GM12878 (cell line): ENCODE measurements around the gene PRRC1. TPM values are rescaled to one million over a fixed set of nuclear protein-coding genes. Genes with fewer than 3 reads are reported as not detected.

Experiments used
- BACH1 ChIP-seq: fragments of 450-650 bp; IDR thresholded peaks from 2 replicates; pipeline ENCODE4 v1.6.1; 2017; ENCODE audit warnings: mild to moderate bottlenecking, borderline replicate concordance
- BMI1 ChIP-seq: fragments of 450-650 bp; IDR thresholded peaks from 2 replicates; pipeline ENCODE4 v1.6.1; 2016; ENCODE audit warnings: mild to moderate bottlenecking, moderate library complexity, borderline replicate concordance
- CREM ChIP-seq: IDR thresholded peaks from 2 replicates; pipeline ENCODE4 v1.6.1; 2014; ENCODE audit warnings: antibody characterized with exemption, low read depth
- E2F4 ChIP-seq: IDR thresholded peaks from 2 replicates; pipeline ENCODE4 v1.6.1; 2012; ENCODE audit warnings: low read depth, low read length, improper control_type of control experiment
- EZH2 ChIP-seq: IDR thresholded peaks from 2 replicates; pipeline ENCODE4 v1.6.1; 2012; ENCODE audit warnings: low read depth, mild to moderate bottlenecking, control low read depth, inconsistent platforms, low read length, borderline replicate concordance; ENCODE audit not compliant: control insufficient read depth
- FOXM1 ChIP-seq: IDR thresholded peaks from 2 replicates; pipeline ENCODE4 v1.6.1; 2012; ENCODE audit warnings: low read depth, mild to moderate bottlenecking, inconsistent platforms, low read length, moderate library complexity
- HDGF ChIP-seq: fragments of 450-650 bp; IDR thresholded peaks from 2 replicates; pipeline ENCODE4 v1.6.1; 2016; ENCODE audit warnings: antibody characterized with exemption
- NFYB ChIP-seq: IDR thresholded peaks from 2 replicates; pipeline ENCODE4 v1.6.1; 2011; ENCODE audit warnings: low read depth, mild to moderate bottlenecking, low read length, improper control_type of control experiment, moderate library complexity; ENCODE audit not compliant: insufficient read depth
- NR2C2 ChIP-seq: IDR thresholded peaks from 2 replicates; pipeline ENCODE4 v1.6.1; 2011; ENCODE audit warnings: borderline replicate concordance, low read depth; ENCODE audit not compliant: control insufficient read depth, insufficient read length
- PML ChIP-seq: IDR thresholded peaks from 2 replicates; pipeline ENCODE4 v1.6.1; 2012; ENCODE audit warnings: low read length, inconsistent platforms
- POU2F2 ChIP-seq: IDR thresholded peaks from 3 replicates; pipeline ENCODE4 v1.6.1; 2011; ENCODE audit warnings: low read depth, mild to moderate bottlenecking, low read length, borderline replicate concordance
- RB1 ChIP-seq: fragments of 450-650 bp; formaldehyde crosslinking; IDR thresholded peaks from 2 replicates; pipeline ENCODE4 v1.6.1; 2017; ENCODE audit warnings: mild to moderate bottlenecking, borderline replicate concordance
- RELA ChIP-seq: fragments of 450-650 bp; IDR thresholded peaks from 2 replicates; pipeline ENCODE4 v1.8.0; 2014; ENCODE audit warnings: borderline replicate concordance; ENCODE audit not compliant: partially characterized antibody
- SMARCA5 ChIP-seq: fragments of 450-650 bp; IDR thresholded peaks from 2 replicates; pipeline ENCODE4 v1.6.1; 2017; ENCODE audit warnings: mild to moderate bottlenecking
- SPI1 ChIP-seq: IDR thresholded peaks from 2 replicates; pipeline ENCODE4 v1.6.1; 2011; ENCODE audit warnings: low read depth, mild to moderate bottlenecking, low read length, moderate library complexity, borderline replicate concordance; ENCODE audit not compliant: insufficient read depth
- SREBF2 ChIP-seq: IDR thresholded peaks from 2 replicates; pipeline ENCODE4 v1.6.1; 2012; ENCODE audit warnings: mild to moderate bottlenecking, low read length
- TAF1 ChIP-seq: IDR thresholded peaks from 2 replicates; pipeline ENCODE4 v1.6.1; 2011; ENCODE audit warnings: mild to moderate bottlenecking, low read depth, low read length, borderline replicate concordance
- TARDBP ChIP-seq: IDR thresholded peaks from 2 replicates; pipeline ENCODE4 v1.6.1; 2016; ENCODE audit warnings: borderline replicate concordance
- TBL1XR1 ChIP-seq: IDR thresholded peaks from 2 replicates; pipeline ENCODE4 v1.6.1; 2012; ENCODE audit warnings: low read depth, low read length, improper control_type of control experiment
- ZBED1 ChIP-seq: IDR thresholded peaks from 2 replicates; pipeline ENCODE4 v1.6.1; 2016; ENCODE audit warnings: borderline replicate concordance
- ZBTB40 ChIP-seq: fragments of 450-650 bp; IDR thresholded peaks from 2 replicates; pipeline ENCODE4 v1.6.1; 2016; ENCODE audit warnings: mild to moderate bottlenecking, moderate library complexity, borderline replicate concordance
- ZNF274 ChIP-seq: IDR thresholded peaks from one replicate; pipeline ENCODE4 v1.8.0; 2011; ENCODE audit not compliant: insufficient read length, insufficient read depth
- polyA plus RNA-seq, 11 experiments: library from polyadenylated mRNA; depleted of rRNA in 4 of 11; unstranded in 6 of 11; stranded (reverse) in 5 of 11; fragments of >200 nt; fragmentation: Nextera tagmentation in 4 of 11; fragmentation: Illumina TruSeq in 1 of 11; extraction: Ambion mirVana in 4 of 11; extraction: Trizol in 1 of 11; gene quantifications; 1 replicate in 1 of 11; 2 replicates in 10 of 11; pipeline versions ENCODE4 v1.2.1 to v1.2.3, GENCODE V29; 2011 to 2016; ENCODE audit warnings: inconsistent platforms in 2 of 11, missing spikeins in 2 of 11, low read depth in 1 of 11
- total RNA-seq, 4 experiments: library from RNA; depleted of rRNA in 3 of 4; stranded (reverse); fragments of >200 nt in 3 of 4; fragmentation: Illumina TruSeq in 1 of 4; extraction: Trizol in 1 of 4; gene quantifications; 2 replicates each; pipeline versions ENCODE4 v1.2.1 to v1.2.3, GENCODE V29; 2013 to 2021
- TF ChIP-seq, protein P1 (sequence below): fragments of 450-650 bp; conservative IDR thresholded peaks from 2 replicates; pipeline ENCODE4 v1.6.1; 2017; ENCODE audit warnings: mild to moderate bottlenecking, moderate library complexity

The PRRC1 gene
- total and polyA plus RNA-seq, 10 of the 15 experiments (the other 5 are each of a cell fraction or from before 2014, with no cell fraction given) = 19.0 to 54.5 (median 31.0) TPM

GRCh38 chr5:127517480-127518318, at the start of gene PRRC1 (continued):
- TF ChIP-seq ZBTB40 = no peak
- TF ChIP-seq SREBF2 = no peak
- TF ChIP-seq PML = no peak
- TF ChIP-seq SMARCA5 = peak; percentile 19; the same call in 1 of the 2 replicates
- peak; percentile 42; the same call in 1 of the 2 replicates for TF ChIP-seq NFYB
- no peak for TF ChIP-seq SPI1
- TF ChIP-seq CREM = 0 out of 2 replicates have a peak, but pooled peaks have one; percentile 34
- TF ChIP-seq, protein P1, sequence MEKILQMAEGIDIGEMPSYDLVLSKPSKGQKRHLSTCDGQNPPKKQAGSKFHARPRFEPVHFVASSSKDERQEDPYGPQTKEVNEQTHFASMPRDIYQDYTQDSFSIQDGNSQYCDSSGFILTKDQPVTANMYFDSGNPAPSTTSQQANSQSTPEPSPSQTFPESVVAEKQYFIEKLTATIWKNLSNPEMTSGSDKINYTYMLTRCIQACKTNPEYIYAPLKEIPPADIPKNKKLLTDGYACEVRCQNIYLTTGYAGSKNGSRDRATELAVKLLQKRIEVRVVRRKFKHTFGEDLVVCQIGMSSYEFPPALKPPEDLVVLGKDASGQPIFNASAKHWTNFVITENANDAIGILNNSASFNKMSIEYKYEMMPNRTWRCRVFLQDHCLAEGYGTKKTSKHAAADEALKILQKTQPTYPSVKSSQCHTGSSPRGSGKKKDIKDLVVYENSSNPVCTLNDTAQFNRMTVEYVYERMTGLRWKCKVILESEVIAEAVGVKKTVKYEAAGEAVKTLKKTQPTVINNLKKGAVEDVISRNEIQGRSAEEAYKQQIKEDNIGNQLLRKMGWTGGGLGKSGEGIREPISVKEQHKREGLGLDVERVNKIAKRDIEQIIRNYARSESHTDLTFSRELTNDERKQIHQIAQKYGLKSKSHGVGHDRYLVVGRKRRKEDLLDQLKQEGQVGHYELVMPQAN = peak; percentile 73
- TF ChIP-seq NR2C2 = no peak
- TF ChIP-seq E2F4 = no peak
- TF ChIP-seq BACH1 = peak; percentile 30; the same call in 1 of the 2 replicates
- TF ChIP-seq RELA = no peak
- TF ChIP-seq BMI1 = no peak
- TF ChIP-seq ZNF274 = no peak
- TF ChIP-seq TBL1XR1 = no peak
- TF ChIP-seq POU2F2 = no peak; the same call in 2 of the 3 replicates
- TF ChIP-seq RB1 = no peak
- TF ChIP-seq FOXM1 = no peak
- TF ChIP-seq EZH2 = no peak
- TF ChIP-seq ZBED1 = no peak
- TF ChIP-seq TARDBP = no peak
- TF ChIP-seq TAF1 = no peak
- 0 out of 2 replicates have a peak, but pooled peaks have one; percentile 32 for TF ChIP-seq HDGF
